ENCODE results near the gene SLC16A8.
A peak's percentile ranks its signal among the peaks of the same experiment; 100 is the strongest.

DNA sequence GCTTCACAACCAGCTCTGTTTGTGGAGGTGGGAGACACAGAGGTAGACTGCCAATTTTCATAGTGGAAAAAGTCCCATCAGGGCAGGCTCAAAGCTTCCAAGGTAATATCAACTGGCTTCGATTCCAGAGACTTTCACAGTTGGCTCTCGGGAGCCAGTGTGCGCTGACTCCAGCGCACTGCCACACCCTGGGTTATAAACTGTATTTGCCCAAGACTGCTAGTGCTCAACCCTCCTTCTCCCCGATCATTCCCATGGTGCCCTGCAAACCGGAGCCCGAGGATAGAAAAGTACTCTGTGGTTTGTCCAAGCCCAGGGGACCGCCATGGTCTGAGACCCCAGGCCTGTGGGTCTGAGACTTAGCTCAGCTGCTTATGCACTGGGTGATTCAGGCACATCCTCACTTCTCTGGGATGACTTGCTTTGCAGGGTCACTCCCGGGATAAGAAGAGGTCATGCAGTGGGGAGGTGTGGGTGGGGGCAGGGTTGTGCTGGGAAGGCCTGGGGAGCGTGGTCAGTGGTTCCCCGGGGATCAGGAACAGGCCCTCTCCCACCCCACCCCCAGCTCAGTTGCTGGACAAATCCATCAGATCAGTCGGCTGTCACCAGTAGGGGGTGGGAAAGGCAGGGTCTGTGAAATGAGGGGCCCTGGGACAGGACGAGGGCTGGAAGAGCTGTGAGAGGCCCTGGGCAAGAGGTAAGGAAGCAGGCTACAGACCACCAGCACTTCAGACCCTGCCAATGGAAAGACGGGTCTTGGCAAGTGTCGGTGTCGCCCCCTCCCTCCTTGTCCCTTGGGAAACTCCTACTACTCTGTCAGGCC is 53.5 kb downstream of the SLC16A8 start:
- TF ChIP-seq, protein P1, sequence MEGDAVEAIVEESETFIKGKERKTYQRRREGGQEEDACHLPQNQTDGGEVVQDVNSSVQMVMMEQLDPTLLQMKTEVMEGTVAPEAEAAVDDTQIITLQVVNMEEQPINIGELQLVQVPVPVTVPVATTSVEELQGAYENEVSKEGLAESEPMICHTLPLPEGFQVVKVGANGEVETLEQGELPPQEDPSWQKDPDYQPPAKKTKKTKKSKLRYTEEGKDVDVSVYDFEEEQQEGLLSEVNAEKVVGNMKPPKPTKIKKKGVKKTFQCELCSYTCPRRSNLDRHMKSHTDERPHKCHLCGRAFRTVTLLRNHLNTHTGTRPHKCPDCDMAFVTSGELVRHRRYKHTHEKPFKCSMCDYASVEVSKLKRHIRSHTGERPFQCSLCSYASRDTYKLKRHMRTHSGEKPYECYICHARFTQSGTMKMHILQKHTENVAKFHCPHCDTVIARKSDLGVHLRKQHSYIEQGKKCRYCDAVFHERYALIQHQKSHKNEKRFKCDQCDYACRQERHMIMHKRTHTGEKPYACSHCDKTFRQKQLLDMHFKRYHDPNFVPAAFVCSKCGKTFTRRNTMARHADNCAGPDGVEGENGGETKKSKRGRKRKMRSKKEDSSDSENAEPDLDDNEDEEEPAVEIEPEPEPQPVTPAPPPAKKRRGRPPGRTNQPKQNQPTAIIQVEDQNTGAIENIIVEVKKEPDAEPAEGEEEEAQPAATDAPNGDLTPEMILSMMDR (IDR thresholded peaks at IDR 0.05) = peak; percentile 25
- no peak for TF ChIP-seq EZH2 (IDR thresholded peaks at IDR 0.05)
- TF ChIP-seq EZH2phosphoT487 (IDR thresholded peaks at IDR 0.05) = no peak
